Measurements from ENCODE around the gene PADI1. TPM values are rescaled to one million over a fixed set of nuclear protein-coding genes. Genes with fewer than 3 reads are reported as not detected.

The PADI1 gene
- total RNA-seq, 4 donors from 2014 or later: 4.0 to 57.3 (median 9.1) TPM

DNA sequence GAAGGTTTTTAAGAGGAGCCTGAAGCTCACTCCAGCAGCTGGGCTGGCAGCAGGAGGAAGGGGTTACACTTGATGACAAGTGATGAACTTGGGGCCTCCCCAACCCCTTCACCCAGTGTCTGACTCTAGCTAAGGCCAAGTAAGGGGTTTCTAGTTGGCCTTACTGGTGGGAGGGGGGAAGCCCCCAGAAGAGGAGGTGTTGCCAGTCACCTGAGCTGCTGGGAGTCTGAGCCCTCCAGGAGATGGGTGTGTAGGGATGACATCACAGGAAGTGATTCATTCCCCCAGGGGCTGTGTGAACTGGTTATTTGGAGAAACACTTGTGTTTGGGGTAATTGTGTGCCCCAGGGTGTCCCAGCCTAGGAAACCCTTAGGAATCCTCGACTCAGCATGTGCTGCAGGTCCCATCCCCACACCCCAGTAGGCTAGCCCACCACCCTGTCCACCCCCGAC lies 3.1 kb downstream of the PADI1 start:
- TF ChIP-seq POLR2AphosphoS5 (IDR thresholded peaks at IDR 0.05): no peak
- H3K27me3 ChIP-seq: peaks cover 19% of the 10 kb centered on the region
- DNase-seq (ENCODE audit: low spot score in 2 of 2): no peak
- peaks cover 5% of the 10 kb centered on the region for H3K4me1 ChIP-seq
- no peaks in the 10 kb centered on the region for H3K9me3 ChIP-seq
- no peaks in the 10 kb centered on the region for H3K36me3 ChIP-seq
- no peak overlapping the region for H3K4me3 ChIP-seq
- WGBS: 43% methylated on average over 2 of the region's 2 CpGs
- H3K27ac ChIP-seq: no peak overlapping the region

DNA sequence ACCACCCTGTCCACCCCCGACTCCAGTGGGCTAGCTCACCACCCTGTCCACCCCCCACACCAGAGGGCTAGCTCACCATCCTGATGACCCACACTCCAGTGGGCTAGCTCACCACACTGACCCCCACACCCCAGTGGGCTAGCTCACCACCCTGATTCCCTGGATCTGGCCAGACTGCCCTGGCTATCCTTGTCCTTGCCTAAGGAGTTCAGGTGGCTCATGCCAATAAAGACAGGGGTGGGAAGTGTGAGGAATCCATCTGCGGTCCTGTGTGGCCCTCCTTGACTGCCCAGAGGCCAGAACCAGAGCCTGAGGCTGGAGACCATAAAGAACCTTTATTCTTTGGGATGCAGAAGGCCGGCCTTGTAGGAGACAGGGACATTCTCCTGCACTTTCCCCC lies 3.6 kb downstream of the PADI1 start:
- TF ChIP-seq POLR2AphosphoS5 (IDR thresholded peaks at IDR 0.05) (no peak), EP300 (IDR thresholded peaks at IDR 0.05) (no peak), POLR2A (IDR thresholded peaks at IDR 0.05) (no peak)
- TF ChIP-seq, protein P1, sequence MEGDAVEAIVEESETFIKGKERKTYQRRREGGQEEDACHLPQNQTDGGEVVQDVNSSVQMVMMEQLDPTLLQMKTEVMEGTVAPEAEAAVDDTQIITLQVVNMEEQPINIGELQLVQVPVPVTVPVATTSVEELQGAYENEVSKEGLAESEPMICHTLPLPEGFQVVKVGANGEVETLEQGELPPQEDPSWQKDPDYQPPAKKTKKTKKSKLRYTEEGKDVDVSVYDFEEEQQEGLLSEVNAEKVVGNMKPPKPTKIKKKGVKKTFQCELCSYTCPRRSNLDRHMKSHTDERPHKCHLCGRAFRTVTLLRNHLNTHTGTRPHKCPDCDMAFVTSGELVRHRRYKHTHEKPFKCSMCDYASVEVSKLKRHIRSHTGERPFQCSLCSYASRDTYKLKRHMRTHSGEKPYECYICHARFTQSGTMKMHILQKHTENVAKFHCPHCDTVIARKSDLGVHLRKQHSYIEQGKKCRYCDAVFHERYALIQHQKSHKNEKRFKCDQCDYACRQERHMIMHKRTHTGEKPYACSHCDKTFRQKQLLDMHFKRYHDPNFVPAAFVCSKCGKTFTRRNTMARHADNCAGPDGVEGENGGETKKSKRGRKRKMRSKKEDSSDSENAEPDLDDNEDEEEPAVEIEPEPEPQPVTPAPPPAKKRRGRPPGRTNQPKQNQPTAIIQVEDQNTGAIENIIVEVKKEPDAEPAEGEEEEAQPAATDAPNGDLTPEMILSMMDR (IDR thresholded peaks at IDR 0.05): no peak
- H3K4me3 ChIP-seq: no peak overlapping the region
- H3K4me1 ChIP-seq: peaks cover 5% of the 10 kb centered on the region
- H3K9me3 ChIP-seq: no peaks in the 10 kb centered on the region
- DNase-seq (ENCODE audit: low spot score in 2 of 2): no peak
- peaks cover 24% of the 10 kb centered on the region for H3K27me3 ChIP-seq
- no peaks in the 10 kb centered on the region for H3K36me3 ChIP-seq
- WGBS: 73% methylated on average over 3 of the region's 3 CpGs
- H3K27ac ChIP-seq: no peak overlapping the region

DNA sequence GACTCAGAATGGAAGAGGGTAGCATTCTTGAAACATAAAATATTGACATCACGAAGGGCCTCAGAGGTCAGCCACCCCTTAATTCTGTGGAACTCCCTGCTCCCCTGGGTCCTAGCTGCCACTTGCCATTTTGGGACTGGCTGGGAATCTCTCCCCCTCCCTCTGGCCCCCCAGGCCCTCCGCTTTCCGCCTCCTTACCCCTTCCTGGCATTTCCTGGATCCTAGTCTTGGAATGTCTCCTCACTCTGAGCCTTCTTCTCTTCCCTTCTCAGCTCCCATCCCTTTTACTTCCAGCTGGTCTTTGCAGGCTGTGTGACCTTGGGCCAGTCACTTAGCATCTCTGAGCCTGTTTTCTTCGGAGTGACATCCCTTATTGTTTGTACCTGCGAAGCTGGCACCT lies 4.5 kb downstream of the PADI1 start:
- TF ChIP-seq POLR2AphosphoS5 (IDR thresholded peaks at IDR 0.05): no peak
- TF ChIP-seq EP300 (IDR thresholded peaks at IDR 0.05): no peak
- no peak for TF ChIP-seq POLR2A (IDR thresholded peaks at IDR 0.05)
- TF ChIP-seq, protein P1 (IDR thresholded peaks at IDR 0.05): no peak
- Histone ChIP-seq H3K4me1 (peaks cover 5% of the 10 kb centered on the region), H3K27ac (no peak overlapping the region), H3K36me3 (no peaks in the 10 kb centered on the region), H3K4me3 (no peak overlapping the region), H3K27me3 (peaks cover 33% of the 10 kb centered on the region), H3K9me3 (no peaks in the 10 kb centered on the region)
- no peak for DNase-seq (ENCODE audit: low spot score in 2 of 2)
- WGBS: 68% methylated on average over 5 of the region's 5 CpGs

DNA sequence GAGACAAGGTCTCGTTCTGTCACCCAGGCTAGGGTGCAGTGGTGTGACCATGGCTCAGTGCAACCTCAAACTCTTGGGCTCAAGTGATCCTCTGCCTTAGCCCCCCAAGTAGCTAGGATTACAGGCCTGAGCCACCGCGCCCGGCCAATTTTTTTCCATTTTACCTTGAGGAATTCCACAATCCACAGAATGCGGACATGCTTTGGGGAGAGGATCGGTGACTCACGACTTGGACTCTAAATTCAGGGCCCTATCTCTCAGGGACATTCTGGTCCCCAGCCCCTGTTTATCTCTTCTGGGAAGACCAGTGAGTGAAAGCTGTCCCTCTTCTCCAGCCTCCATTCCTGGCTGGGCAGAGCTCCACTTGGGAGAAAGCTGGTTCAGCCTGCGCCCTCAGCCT lies 5.2 kb downstream of the PADI1 start:
- Histone ChIP-seq H3K27me3 (peaks cover 36% of the 10 kb centered on the region), H3K4me3 (no peak overlapping the region), H3K27ac (no peak overlapping the region), H3K9me3 (no peaks in the 10 kb centered on the region), H3K4me1 (peaks cover 12% of the 10 kb centered on the region), H3K36me3 (no peaks in the 10 kb centered on the region)
- DNase-seq (ENCODE audit: low spot score in 2 of 2): no peak
- WGBS: over 99% methylated on average over 8 of the region's 8 CpGs
- TF ChIP-seq POLR2A (IDR thresholded peaks at IDR 0.05) (no peak), EP300 (IDR thresholded peaks at IDR 0.05) (no peak), POLR2AphosphoS5 (IDR thresholded peaks at IDR 0.05) (no peak)
- TF ChIP-seq, protein P1 (IDR thresholded peaks at IDR 0.05): no peak

DNA sequence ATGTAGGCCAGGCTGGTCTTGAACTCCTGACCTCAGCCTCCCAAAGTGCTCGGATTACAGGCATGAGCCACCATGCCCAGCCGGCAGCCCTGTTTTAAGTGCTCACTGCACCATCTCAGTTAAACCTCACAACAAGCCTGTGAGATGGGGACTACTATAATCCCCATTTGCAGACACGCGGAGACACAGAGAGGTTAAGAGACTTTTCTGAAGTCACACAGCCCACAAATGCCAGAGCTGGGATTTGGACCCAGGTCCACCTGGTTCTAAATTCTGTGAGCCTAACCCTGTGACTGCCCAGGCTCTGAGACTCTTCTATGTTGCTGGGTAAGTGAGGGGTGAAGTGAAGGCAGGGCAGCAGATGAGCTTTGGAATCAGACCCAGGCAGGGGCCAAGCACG lies 6.4 kb downstream of the PADI1 start:
- Histone ChIP-seq H3K27ac (no peak overlapping the region), H3K36me3 (no peaks in the 10 kb centered on the region), H3K9me3 (no peaks in the 10 kb centered on the region), H3K4me3 (no peak overlapping the region), H3K4me1 (peaks cover 17% of the 10 kb centered on the region), H3K27me3 (peaks cover 39% of the 10 kb centered on the region)
- WGBS: 91% methylated on average over 5 of the region's 5 CpGs
- no peak for TF ChIP-seq EP300 (IDR thresholded peaks at IDR 0.05)
- TF ChIP-seq, protein P1 (IDR thresholded peaks at IDR 0.05): no peak
- no peak for TF ChIP-seq POLR2A (IDR thresholded peaks at IDR 0.05)
- no peak for TF ChIP-seq POLR2AphosphoS5 (IDR thresholded peaks at IDR 0.05)
- DNase-seq (ENCODE audit: low spot score in 2 of 2): no peak

DNA sequence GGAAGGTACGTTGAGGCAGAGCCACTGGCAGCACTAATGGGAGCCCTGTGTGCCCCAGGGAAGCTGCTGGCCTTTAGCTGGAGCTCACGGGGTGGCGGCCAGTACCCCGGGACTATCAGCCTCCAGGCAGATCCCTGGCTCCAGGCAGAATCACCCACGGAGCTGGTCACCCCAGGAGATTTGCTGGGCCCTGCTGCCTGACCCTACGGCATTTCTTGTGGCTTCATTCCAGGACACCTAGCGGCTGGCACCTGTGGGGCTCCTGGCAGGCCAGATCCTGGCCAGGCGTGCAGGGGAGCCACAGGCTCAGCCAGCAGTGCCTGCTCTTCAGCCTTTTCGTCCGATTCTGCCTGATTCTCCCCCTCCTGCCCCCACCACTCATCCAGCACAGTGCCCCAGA lies 7.1 kb downstream of the PADI1 start:
- Histone ChIP-seq H3K27ac (no peak overlapping the region), H3K4me3 (no peak overlapping the region), H3K27me3 (peaks cover 41% of the 10 kb centered on the region), H3K4me1 (peaks cover 17% of the 10 kb centered on the region), H3K9me3 (no peaks in the 10 kb centered on the region), H3K36me3 (no peaks in the 10 kb centered on the region)
- WGBS: 51% methylated on average over 4 of the region's 10 CpGs
- no peak for DNase-seq (ENCODE audit: low spot score in 2 of 2)
- TF ChIP-seq POLR2A (IDR thresholded peaks at IDR 0.05) (no peak), EP300 (IDR thresholded peaks at IDR 0.05) (no peak), POLR2AphosphoS5 (IDR thresholded peaks at IDR 0.05) (no peak)
- TF ChIP-seq, protein P1 (IDR thresholded peaks at IDR 0.05): no peak

All from suprapubic skin (tissue), 4 donors.